ENCODE measurements around the gene OR5V1.
"Not testable (repeated sequence)": the region's sequence is repeated elsewhere in the genome, so short reads cannot be mapped to it uniquely, and the experiment has no call there.

The OR5V1 gene

DNA sequence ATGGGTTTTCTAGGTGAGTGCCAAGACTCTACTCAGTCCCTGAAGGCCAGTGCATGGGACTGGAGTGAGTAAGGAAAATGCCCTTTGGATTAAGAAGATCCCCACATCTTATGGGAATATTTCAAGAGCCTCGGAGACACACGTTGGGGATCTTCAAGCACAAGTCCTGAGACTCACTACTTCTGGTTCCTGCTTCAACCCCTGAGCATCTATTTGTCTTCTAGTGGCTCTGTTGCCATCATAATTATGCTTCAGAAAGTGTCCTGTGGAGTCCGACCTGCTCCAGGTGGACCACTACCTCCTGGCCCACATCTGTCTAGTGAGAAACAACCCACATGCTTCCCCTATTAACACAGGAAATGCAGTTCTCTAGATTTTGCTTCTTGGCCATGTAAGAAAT lies at the start of gene OR5V1:
OR5V1 (minus strand) TSS at position 101 of the 400 bp plus-strand sequence. CDS start 12,670 bp downstream, outside the sequence.
- no peak for DNase-seq

DNA sequence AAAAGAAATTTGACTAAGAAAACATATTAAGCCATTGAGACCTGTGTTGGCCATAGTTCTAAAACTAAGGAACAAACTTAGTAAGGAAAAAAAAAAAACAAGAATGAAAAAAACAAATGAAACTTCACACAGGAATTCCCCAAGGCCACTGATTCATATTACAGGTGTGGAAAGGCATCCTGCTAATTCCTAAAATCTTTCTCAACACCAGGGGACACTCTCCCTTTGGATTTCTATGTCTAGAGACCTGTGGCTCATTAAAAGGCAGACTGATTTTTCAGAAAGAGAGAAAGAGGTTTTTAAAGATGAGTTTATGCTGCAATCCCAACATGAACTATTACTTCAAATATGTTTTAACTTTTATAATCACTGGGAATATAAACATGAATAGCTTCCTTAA lies 45.9 kb upstream of the OR5V1 start, which contains the start of gene OR12D1:
OR12D1 (plus strand) TSS at position 341 of the 400 bp plus-strand sequence.
- no peak for DNase-seq

- DNase-seq, result no peak
Observed at GRCh38 chr6:29403801-29404200, 35.1 kb upstream of the OR5V1 start.

- DNase-seq, result no peak
Observed at GRCh38 chr6:29399525-29399924, 30.9 kb upstream of the OR5V1 start.

DNA sequence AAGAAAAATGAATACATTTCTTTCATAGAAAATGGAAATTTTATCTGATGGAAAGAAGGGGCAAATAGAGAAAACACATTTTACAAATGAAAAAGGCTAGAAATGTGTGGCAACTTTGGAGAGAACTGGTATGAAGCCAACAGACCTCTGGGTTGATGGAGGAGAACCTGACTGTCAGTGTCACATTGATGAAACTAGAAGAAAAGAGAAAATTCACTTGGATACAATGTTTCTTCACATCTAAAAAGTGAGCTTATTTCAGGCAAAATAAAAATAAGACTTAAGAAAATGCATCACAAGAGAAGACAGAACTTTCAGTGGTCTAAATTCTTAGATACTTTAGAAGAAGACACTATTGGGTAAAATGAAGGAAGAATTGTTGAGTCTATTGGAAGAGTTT lies 26.7 kb upstream of the OR5V1 start, which contains the start of gene OR12D2:
OR12D2 (plus strand) TSS at position 301 of the 400 bp plus-strand sequence. CDS start 1,069 bp downstream, outside the sequence.
- DNase-seq, result no peak

DNA sequence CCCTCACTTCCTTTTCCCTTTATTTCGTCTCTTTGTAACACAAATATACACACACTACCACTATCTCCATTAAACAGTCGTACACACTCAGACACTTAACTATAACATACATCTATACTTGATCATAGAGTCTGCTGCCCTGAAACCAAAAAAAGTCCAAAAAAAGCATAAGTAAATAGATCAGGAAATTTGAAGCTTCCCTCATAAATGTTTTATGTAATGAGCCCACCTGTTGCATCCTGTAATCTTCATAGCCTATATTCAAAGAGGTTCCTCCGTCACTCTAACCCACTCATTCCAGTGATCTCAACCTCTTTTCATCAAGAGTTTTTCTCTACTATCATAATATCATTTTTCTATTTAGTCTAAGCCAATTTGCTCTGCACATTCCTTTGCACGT lies 19.9 kb upstream of the OR5V1 start:
- DNase-seq, result no peak

DNA sequence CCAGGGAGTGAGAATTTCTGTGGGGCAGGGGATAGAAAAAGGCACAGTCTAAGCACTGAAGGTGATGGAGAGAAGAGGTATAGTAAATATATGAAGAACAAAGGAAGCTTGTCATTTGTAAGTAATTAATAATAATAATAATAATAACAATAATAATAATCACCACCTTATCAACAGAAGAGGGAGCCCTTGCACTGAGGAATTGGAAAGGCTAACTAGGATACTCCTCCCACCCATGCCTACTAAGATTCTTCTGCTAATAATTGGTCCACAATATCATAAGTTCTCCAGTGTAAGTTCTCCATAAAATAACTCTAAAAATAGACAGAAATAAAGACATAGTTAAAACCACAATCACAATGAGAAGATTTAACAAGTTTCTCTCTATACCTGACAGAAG lies 7.3 kb upstream of the OR5V1 start:
- no peak for DNase-seq

- no peak for DNase-seq
Observed at GRCh38 chr6:29375191-29375590, 6.5 kb upstream of the OR5V1 start, which contains the start of gene OR12D3. Gene OR12D3 (minus strand): TSS chr6:29375291. CDS start chr6:29375287, 4 bp downstream.

GRCh38 chr6:29355603-29356002 lies 13.1 kb downstream of the OR5V1 start:
- no peak for DNase-seq

DNA sequence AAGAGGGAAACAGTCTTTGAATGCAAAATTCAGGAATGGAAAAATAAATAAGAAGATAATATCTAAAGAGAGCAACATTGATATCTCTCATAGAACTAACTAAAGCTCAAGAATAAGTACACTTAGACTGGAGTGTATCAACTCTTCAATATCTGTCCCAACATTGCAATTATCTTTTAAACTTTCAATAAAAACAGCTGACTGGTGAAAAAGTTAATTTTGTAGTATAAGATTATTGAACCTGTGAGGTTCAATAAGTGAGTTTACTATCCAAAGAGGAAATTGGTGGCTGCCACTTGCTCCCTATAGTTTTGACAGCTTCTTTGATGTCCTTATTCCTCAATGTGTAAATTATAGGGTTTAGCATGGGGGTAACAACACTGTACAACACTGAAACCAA lies 13.7 kb downstream of the OR5V1 start:
- no peak for DNase-seq

DNA sequence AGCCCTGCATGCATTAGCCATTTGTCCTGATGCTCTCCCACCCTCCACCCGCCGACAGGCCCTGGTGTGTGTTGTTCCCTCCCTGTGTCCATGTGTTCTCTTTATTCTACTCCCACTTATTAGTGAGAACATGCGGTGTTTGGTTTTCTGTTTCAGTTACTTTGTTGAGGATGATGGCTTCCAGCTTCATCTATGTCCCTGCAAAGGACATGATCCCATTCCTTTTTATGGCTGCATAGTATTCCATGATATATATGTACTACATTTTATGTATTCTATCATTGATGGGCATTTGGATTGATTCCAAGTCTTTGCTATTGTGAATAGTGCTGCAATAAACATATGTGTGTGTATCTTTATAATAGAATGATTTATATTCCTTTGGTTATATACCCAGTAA lies 19.3 kb downstream of the OR5V1 start:
- not testable (repeated sequence) for DNase-seq

GRCh38 chr6:29345380-29345779 lies 23.3 kb downstream of the OR5V1 start:
- DNase-seq, result no peak

DNA sequence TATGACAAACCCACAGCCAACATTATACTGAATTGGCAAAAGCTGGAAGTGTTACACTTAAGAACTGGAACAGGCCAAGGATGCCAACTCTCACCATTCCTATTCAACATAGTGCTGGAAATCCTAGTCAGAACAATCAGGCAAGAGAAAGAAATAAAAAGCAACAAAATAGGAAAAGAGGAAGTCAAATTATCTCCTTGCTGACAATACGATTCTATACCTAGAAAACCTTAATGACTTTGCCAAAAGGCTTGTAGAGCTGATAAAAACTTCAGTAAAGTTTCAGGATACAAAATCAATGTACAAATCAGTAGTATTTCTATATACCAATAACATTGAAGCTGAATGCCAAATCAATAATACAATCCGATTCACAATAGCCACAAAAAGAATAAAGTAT lies 32.4 kb downstream of the OR5V1 start:
- DNase-seq, result no peak

DNA sequence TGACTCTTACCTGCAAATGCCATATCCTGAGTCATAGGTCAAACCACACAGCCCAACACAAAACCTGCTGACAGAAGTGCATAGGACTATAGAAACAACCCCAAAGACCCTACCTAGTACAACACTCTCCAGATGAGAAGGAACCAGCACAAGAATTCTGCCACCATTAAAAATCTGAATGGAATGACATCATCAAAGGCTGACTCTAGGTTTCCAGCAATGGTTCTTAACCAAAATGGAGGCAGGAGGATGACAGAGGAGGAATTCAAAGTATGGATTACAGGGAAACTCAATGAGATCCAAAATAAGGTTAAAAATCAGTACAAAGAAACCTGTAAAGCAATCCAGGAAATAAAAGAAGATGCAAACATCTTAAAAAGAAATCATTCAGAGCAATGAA lies 36.0 kb downstream of the OR5V1 start:
- DNase-seq, result no peak

DNA sequence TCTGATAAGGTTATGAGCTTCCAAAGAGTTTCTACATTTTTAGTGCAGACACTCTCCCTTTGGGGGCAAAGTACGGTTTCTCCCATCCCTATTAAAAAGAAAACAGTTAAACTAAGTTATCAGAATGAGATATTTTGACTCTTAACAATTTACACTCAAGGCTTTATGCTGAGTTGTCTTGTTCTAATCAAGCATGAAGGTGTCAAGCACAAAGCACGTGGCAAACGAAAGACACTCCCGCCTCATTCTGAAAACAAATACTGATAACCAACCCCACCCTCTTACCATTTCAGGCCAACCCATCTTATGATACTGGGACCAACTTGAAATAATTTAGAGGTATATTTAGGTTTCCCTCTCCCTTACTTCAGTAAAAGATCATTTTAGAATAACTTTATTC lies 42.9 kb downstream of the OR5V1 start:
- DNase-seq, result no peak

DNA sequence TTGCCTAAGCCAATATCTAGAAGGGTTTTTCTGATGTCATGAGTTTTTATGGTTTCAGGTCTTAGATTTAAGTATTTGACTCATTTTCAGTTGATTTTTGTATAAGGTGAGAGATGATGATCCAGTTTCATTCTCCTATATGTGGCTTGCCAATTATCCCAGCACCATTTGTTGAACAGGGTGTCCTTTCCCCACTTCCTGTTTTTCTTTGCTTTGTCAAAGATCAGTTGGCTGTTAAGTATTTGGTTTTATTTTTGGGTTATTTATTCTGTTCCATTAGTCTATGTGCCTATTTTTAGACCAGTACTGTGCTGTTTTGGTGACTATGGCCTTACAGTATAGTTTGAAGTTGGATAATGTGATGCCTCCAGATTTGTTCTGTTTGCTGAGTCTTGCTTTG lies 45.3 kb downstream of the OR5V1 start:
- not testable (repeated sequence) for DNase-seq

DNA sequence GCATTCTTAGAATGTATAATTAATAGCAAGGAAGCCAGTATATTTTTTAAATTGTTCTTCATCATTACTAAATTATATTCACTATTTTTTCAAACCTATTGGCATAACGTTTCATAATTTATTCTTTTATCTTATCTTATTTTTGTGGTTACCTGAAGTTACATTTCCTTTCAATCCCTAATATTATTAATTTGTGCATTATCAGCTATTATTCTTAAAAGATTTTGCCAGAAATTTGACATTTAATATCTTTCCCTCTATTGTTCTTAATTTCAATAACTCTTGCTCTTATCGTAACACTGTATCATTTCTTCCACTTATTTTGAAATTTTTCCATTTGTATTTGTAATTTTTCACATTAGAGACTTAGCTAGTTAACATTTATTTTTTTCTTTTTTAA lies 48.7 kb downstream of the OR5V1 start:
- no peak for DNase-seq
